ENCODE results near the gene PSAT1. TPM values are rescaled to one million over a fixed set of nuclear protein-coding genes. Genes with fewer than 3 reads are reported as not detected.

Gene PSAT1
- total RNA-seq, 6 experiments from 2014 or later = 56.5 to 102 (median 61.9) TPM

GRCh38 chr9:78351816-78352215 lies 54.9 kb downstream of the PSAT1 start:
- no peak for DNase-seq
- Mint-ChIP-seq H3K36me3 (ENCODE audit: low read depth) (no peaks in the 10 kb centered on the region), H3K4me1 (ENCODE audit: low read depth) (no peaks in the 10 kb centered on the region; the same call in 1 of the 2 replicates), H3K27me3 (ENCODE audit: insufficient read depth) (peaks cover 7% of the 10 kb centered on the region), H3K9me3 (no peaks in the 10 kb centered on the region), H3K27ac (no peak overlapping the region), H3K4me3 (no peak overlapping the region)
- TF ChIP-seq CTCF (IDR thresholded peaks at IDR 0.05) = no peak

- H3K27me3 Mint-ChIP-seq (ENCODE audit: insufficient read depth) = peaks cover 2% of the 10 kb centered on the region; the same call in 1 of the 2 replicates
Measured at GRCh38 chr9:78354324-78354973, 57.5 kb downstream of the PSAT1 start.

DNA sequence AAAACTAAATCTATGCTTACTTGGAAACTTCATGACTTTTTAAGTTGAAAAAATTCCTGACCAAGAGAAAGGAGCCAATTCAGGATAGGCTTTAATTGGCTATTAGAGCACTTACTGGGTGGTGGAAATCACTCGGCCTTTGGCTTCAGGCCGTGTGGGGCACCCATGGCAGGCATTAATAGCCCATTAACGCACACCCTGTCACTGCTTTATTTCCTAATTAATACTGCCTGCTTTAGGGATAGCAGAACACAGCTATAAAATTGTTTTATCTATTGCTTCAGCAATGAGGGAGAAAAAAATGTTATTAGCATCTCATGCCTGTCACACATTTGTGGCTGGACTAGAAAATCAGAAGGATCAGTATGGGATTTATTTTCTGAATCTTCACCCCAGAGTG lies 58.1 kb downstream of the PSAT1 start:
- no peaks in the 10 kb centered on the region for H3K9me3 Mint-ChIP-seq
- DNase-seq = no peak
- no peaks in the 10 kb centered on the region for H3K4me1 Mint-ChIP-seq (ENCODE audit: low read depth)
- no peak overlapping the region for H3K27ac Mint-ChIP-seq
- H3K27me3 Mint-ChIP-seq (ENCODE audit: insufficient read depth) = peaks cover 2% of the 10 kb centered on the region; the same call in 1 of the 2 replicates
- H3K4me3 Mint-ChIP-seq = no peak overlapping the region
- TF ChIP-seq CTCF (IDR thresholded peaks at IDR 0.05) = no peak
- H3K36me3 Mint-ChIP-seq (ENCODE audit: low read depth) = no peaks in the 10 kb centered on the region

More at GRCh38 chr9:78354324-78354973, 57.5 kb downstream of the PSAT1 start:
- no peaks in the 10 kb centered on the region for H3K4me1 Mint-ChIP-seq (ENCODE audit: low read depth)
- TF ChIP-seq CTCF (IDR thresholded peaks at IDR 0.05) = no peak
- H3K4me3 Mint-ChIP-seq = no peak overlapping the region
- no peaks in the 10 kb centered on the region for H3K9me3 Mint-ChIP-seq
- H3K27ac Mint-ChIP-seq = no peak overlapping the region
- no peak for DNase-seq
- no peaks in the 10 kb centered on the region for H3K36me3 Mint-ChIP-seq (ENCODE audit: low read depth)

GRCh38 chr9:78356634-78357033 lies 59.7 kb downstream of the PSAT1 start:
- no peaks in the 10 kb centered on the region; the same call in 1 of the 2 replicates for H3K27me3 Mint-ChIP-seq (ENCODE audit: insufficient read depth)
- no peak overlapping the region for H3K27ac Mint-ChIP-seq
- H3K9me3 Mint-ChIP-seq = no peaks in the 10 kb centered on the region
- H3K36me3 Mint-ChIP-seq (ENCODE audit: low read depth) = no peaks in the 10 kb centered on the region
- no peak for TF ChIP-seq CTCF (IDR thresholded peaks at IDR 0.05)
- no peak overlapping the region for H3K4me3 Mint-ChIP-seq
- H3K4me1 Mint-ChIP-seq (ENCODE audit: low read depth) = no peaks in the 10 kb centered on the region
- no peak for DNase-seq

- DNase-seq = no peak
- H3K4me3 Mint-ChIP-seq = no peak overlapping the region
- no peaks in the 10 kb centered on the region for H3K9me3 Mint-ChIP-seq
- H3K4me1 Mint-ChIP-seq (ENCODE audit: low read depth) = no peaks in the 10 kb centered on the region
- no peaks in the 10 kb centered on the region; the same call in 1 of the 2 replicates for H3K27me3 Mint-ChIP-seq (ENCODE audit: insufficient read depth)
- H3K27ac Mint-ChIP-seq = no peak overlapping the region
- no peaks in the 10 kb centered on the region for H3K36me3 Mint-ChIP-seq (ENCODE audit: low read depth)
- no peak for TF ChIP-seq CTCF (IDR thresholded peaks at IDR 0.05)
Measured at GRCh38 chr9:78357165-78357873, 60.4 kb downstream of the PSAT1 start.

Measured in HFFc6 (cell line).